Hepatocyte (in vitro differentiated cells): ENCODE data around the gene SPDYA. TPM values are rescaled to one million over a fixed set of nuclear protein-coding genes. Genes with fewer than 3 reads are reported as not detected.

Experiments
- DNase-seq: peaks from one replicate; pipeline ENCODE4 v3.0.0-alpha.2; 2016; ENCODE audit warnings: low spot score
- H2AFZ ChIP-seq: fragments of 200-600 bp; sonication (generic); 2 replicates; pipeline ENCODE4 v1.6.0; 2016; ENCODE audit warnings: antibody characterized with exemption, mild to moderate bottlenecking
- H3K27ac ChIP-seq: fragments of 200-600 bp; sonication (generic); 2 replicates; pipeline ENCODE4 v1.5.1; 2016; ENCODE audit warnings: mild to moderate bottlenecking
- H3K27me3 ChIP-seq: fragments of 200-600 bp; sonication (generic); 2 replicates; pipeline ENCODE4 v1.6.1; 2016
- H3K36me3 ChIP-seq: fragments of 200-600 bp; sonication (generic); replicated peaks from 2 replicates; pipeline ENCODE4 v1.5.1; 2016; ENCODE audit warnings: low read depth; ENCODE audit not compliant: insufficient read depth
- H3K4me1 ChIP-seq: fragments of 200-600 bp; sonication (generic); 2 replicates; pipeline ENCODE4 v1.5.1; 2016; ENCODE audit warnings: mild to moderate bottlenecking, moderate library complexity; ENCODE audit not compliant: insufficient read depth
- H3K4me2 ChIP-seq: fragments of 200-600 bp; sonication (generic); 2 replicates; pipeline ENCODE4 v1.6.0; 2016
- H3K4me3 ChIP-seq: fragments of 200-600 bp; sonication (generic); 2 replicates; pipeline ENCODE4 v1.5.1; 2016; ENCODE audit warnings: mild to moderate bottlenecking
- H3K79me2 ChIP-seq: fragments of 200-600 bp; sonication (generic); 2 replicates; pipeline ENCODE4 v1.6.0; 2017; ENCODE audit warnings: mild to moderate bottlenecking
- H3K9me2 ChIP-seq: fragments of 200-600 bp; sonication (generic); replicated peaks from 2 replicates; pipeline ENCODE4 v1.6.0; 2017; ENCODE audit warnings: mild to moderate bottlenecking; ENCODE audit not compliant: insufficient read depth
- H3K9me3 ChIP-seq: fragments of 200-600 bp; sonication (generic); 2 replicates; pipeline ENCODE4 v1.5.1; 2016; ENCODE audit warnings: low read depth, mild to moderate bottlenecking
- H4K20me1 ChIP-seq: fragments of 200-600 bp; sonication (generic); 2 replicates; pipeline ENCODE4 v1.6.0; 2016; ENCODE audit warnings: mild to moderate bottlenecking; ENCODE audit not compliant: insufficient read depth, poor library complexity, severe bottlenecking
- CTCF ChIP-seq: fragments of 200-600 bp; sonication (generic); IDR thresholded peaks from 2 replicates; pipeline ENCODE4 v1.5.1; 2016; ENCODE audit warnings: antibody characterized with exemption, mild to moderate bottlenecking; ENCODE audit not compliant: poor library complexity
- EZH2 ChIP-seq: fragments of 200-600 bp; sonication (generic); IDR thresholded peaks from 2 replicates; pipeline ENCODE4 v1.6.1; 2016; ENCODE audit warnings: antibody characterized with exemption, mild to moderate bottlenecking, borderline replicate concordance
- EZH2phosphoT487 ChIP-seq: fragments of 200-600 bp; sonication (generic); IDR thresholded peaks from one replicate; pipeline ENCODE4 v1.6.1; 2018; ENCODE audit warnings: antibody characterized with exemption, mild to moderate bottlenecking, low read depth, moderate library complexity; ENCODE audit not compliant: unreplicated experiment, severe bottlenecking
- WGBS: methylation state at CpG from one replicate; pipeline ENCODE4 v1.1.6; 2016; ENCODE audit warnings: low lambda C conversion rate; ENCODE audit errors: missing lambda C conversion rate; 5-methylcytosine and 5-hydroxymethylcytosine counted together
- polyA plus RNA-seq: library from polyadenylated mRNA; unstranded; fragments of >200 nt; fragmentation: Nextera tagmentation; extraction: Ambion mirVana; gene quantifications from 2 replicates; pipeline ENCODE4 v1.2.1, GENCODE V29; 2016
- total RNA-seq: library from RNA; depleted of rRNA; stranded (reverse); fragments of >200 nt; gene quantifications from 2 replicates; pipeline ENCODE4 v1.2.3, GENCODE V29; 2014

The SPDYA gene
- total and polyA plus RNA-seq, 2 experiments from 2014 or later: 1.3 to 1.7 TPM

- H3K27ac ChIP-seq: no peak overlapping the region
- H3K4me1 ChIP-seq: peaks cover 17% of the 10 kb centered on the region
Observed at GRCh38 chr2:28896906-28897305, 86.3 kb downstream of the SPDYA start.

GRCh38 chr2:28898048-28898447, 87.4 kb downstream of the SPDYA start:
- H3K9me2 ChIP-seq: no peaks in the 10 kb centered on the region
- peaks cover 85% of the 10 kb centered on the region for H3K79me2 ChIP-seq
- H3K36me3 ChIP-seq: no peaks in the 10 kb centered on the region
- no peak for DNase-seq
- no peak overlapping the region for H2AFZ ChIP-seq
- H3K27me3 ChIP-seq: no peaks in the 10 kb centered on the region
- no peaks in the 10 kb centered on the region for H3K9me3 ChIP-seq
- 74% methylated on average over 1 of the region's 1 CpG for WGBS
- TF ChIP-seq EZH2phosphoT487 (no peak), EZH2 (no peak), CTCF (no peak)
- peaks cover 17% of the 10 kb centered on the region for H3K4me1 ChIP-seq
- H3K4me2 ChIP-seq: peak overlapping the region; percentile 34
- no peak overlapping the region for H3K27ac ChIP-seq
- H4K20me1 ChIP-seq: peaks cover 77% of the 10 kb centered on the region
- no peak overlapping the region for H3K4me3 ChIP-seq

More at GRCh38 chr2:28896906-28897305, 86.3 kb downstream of the SPDYA start:
- Histone ChIP-seq H3K79me2 (peaks cover 74% of the 10 kb centered on the region), H3K36me3 (no peaks in the 10 kb centered on the region), H3K27me3 (no peaks in the 10 kb centered on the region), H2AFZ (no peak overlapping the region), H3K4me3 (no peak overlapping the region), H4K20me1 (peaks cover 70% of the 10 kb centered on the region), H3K9me2 (no peaks in the 10 kb centered on the region), H3K4me2 (peak overlapping the region; percentile 88), H3K9me3 (no peaks in the 10 kb centered on the region)
- no peak for DNase-seq
- no peak for TF ChIP-seq CTCF
- no peak for TF ChIP-seq EZH2
- no peak for TF ChIP-seq EZH2phosphoT487
- WGBS: 72% methylated on average over 2 of the region's 2 CpGs

Other genes starting within 250 kb of the SPDYA start
- 250 and 269 TPM in 2 replicates for gene PPP1CB, start 59.0 kb upstream of the SPDYA start, total RNA-seq
- gene PPP1CB, start 59.0 kb upstream of the SPDYA start, polyA plus RNA-seq: 157 and 161 TPM in 2 replicates
- gene TRMT61B, start 59.5 kb downstream of the SPDYA start, total RNA-seq: 11.2 and 15.2 TPM in 2 replicates
- gene TRMT61B, start 59.5 kb downstream of the SPDYA start, polyA plus RNA-seq: 9.8 and 17.0 TPM in 2 replicates
- 41.3 and 43.0 TPM in 2 replicates for gene WDR43, start 83.8 kb downstream of the SPDYA start, total RNA-seq
- 21.0 and 24.5 TPM in 2 replicates for gene WDR43, start 83.8 kb downstream of the SPDYA start, polyA plus RNA-seq
- 0.47 and 0.92 TPM in 2 replicates for gene TOGARAM2, start 170.5 kb downstream of the SPDYA start, total RNA-seq
- gene TOGARAM2, start 170.5 kb downstream of the SPDYA start, polyA plus RNA-seq: 1.3 and 2.1 TPM in 2 replicates